Esophagus squamous epithelium (tissue), 4 donors: Measurements from ENCODE around the gene MBNL1.

Experiments used
- CTCF ChIP-seq, 6 experiments: fragments of 450-650 bp in 4 of 6; fragments of 200-600 bp in 2 of 6; sonication (generic) in 2 of 6; IDR thresholded peaks; one replicate each; pipeline ENCODE4 v1.5.1; 2016 to 2019; ENCODE audit warnings: antibody characterized with exemption in 6 of 6, mild to moderate bottlenecking in 4 of 6, moderate library complexity in 4 of 6
- POLR2A ChIP-seq, 4 donors: fragments of 450-650 bp; IDR thresholded peaks; one replicate each; pipeline ENCODE4 v1.6.1; 2017; ENCODE audit warnings: antibody characterized with exemption in 4 of 4, mild to moderate bottlenecking in 4 of 4, moderate library complexity in 3 of 4

- TF ChIP-seq POLR2A (IDR thresholded peaks at IDR 0.05), result no peak
- no peak for TF ChIP-seq CTCF (IDR thresholded peaks at IDR 0.05)
Observed at GRCh38 chr3:152243301-152243711, 25.4 kb upstream of the MBNL1 start.
